ENCODE data around the gene MCAT. TPM values are rescaled to one million over a fixed set of nuclear protein-coding genes. Genes with fewer than 3 reads are reported as not detected.

MCAT gene
- total RNA-seq, 1 experiment from 2014 or later: 16.3 TPM

- ChIA-PET POLR2A (interaction anchor here (0.5 to 0.6 kb wide), 2 partner anchors 13 to 124 kb away, joined by 5 to 6 read pairs; no protein-coding TSS in a partner anchor), CTCF (no interaction called here)
- no peak overlapping the region for H3K4me3 ChIP-seq (ENCODE audit: low read depth in 2 of 2, low read length in 2 of 2)
- BruUV-seq (replicated peaks): TSS peak; percentile 60
- H3K27ac ChIP-seq (ENCODE audit: low read length): no peak overlapping the region
- ATAC-seq (no peak), DNase-seq (ENCODE audit: low read depth, low spot score) (no peak)
- intact Hi-C loops (cut with micrococcal nuclease; ENCODE audit: unreplicated experiment): no loop called here
- peaks cover 4% of the 10 kb centered on the region for H3K4me1 ChIP-seq (ENCODE audit: control insufficient read depth, insufficient read depth, low read length)
- peaks cover 3% of the 10 kb centered on the region; the same call in 1 of the 2 replicates for H3K36me3 ChIP-seq (ENCODE audit: control insufficient read depth, insufficient read depth, low read length)
- TF ChIP-seq TCF7L2 (IDR thresholded peaks at IDR 0.05; ENCODE audit: low read depth, low read length) (no peak), SIN3A (IDR thresholded peaks at IDR 0.05; ENCODE audit: borderline replicate concordance, insufficient read depth, low read depth, low read length) (no peak), POLR2AphosphoS5 (IDR thresholded peaks at IDR 0.05; ENCODE audit: low read depth, low read length) (no peak), REST (IDR thresholded peaks at IDR 0.05; ENCODE audit: insufficient read depth in 1 of 2, low read depth in 2 of 2, low read length in 1 of 2) (no peak)
- no peaks in the 10 kb centered on the region for H3K9me3 ChIP-seq (ENCODE audit: control insufficient read depth, insufficient read depth, low read depth, low read length)
- in situ Hi-C loops (cut with HindIII; ENCODE audit: low pct_unique_long_range_greater_than_20kb, low sequenced_read_pairs): no loop called here
- no peaks in the 10 kb centered on the region for H3K27me3 ChIP-seq (ENCODE audit: control insufficient read depth, insufficient read depth, low read length)
Observed at GRCh38 chr22:43183496-43184277, 40.5 kb upstream of the MCAT start.

- peaks cover 3% of the 10 kb centered on the region; the same call in 1 of the 2 replicates for H3K36me3 ChIP-seq (ENCODE audit: control insufficient read depth, insufficient read depth, low read length)
Observed at GRCh38 chr22:43182726-43183125, 39.5 kb upstream of the MCAT start.

More at GRCh38 chr22:43182726-43183125, 39.5 kb upstream of the MCAT start:
- intact Hi-C loops (cut with micrococcal nuclease; ENCODE audit: unreplicated experiment) (no loop called here), in situ Hi-C loops (cut with HindIII; ENCODE audit: low pct_unique_long_range_greater_than_20kb, low sequenced_read_pairs) (no loop called here)
- Histone ChIP-seq H3K27ac (ENCODE audit: low read length) (no peak overlapping the region), H3K27me3 (ENCODE audit: control insufficient read depth, insufficient read depth, low read length) (no peaks in the 10 kb centered on the region), H3K9me3 (ENCODE audit: control insufficient read depth, insufficient read depth, low read depth, low read length) (no peaks in the 10 kb centered on the region), H3K4me3 (ENCODE audit: low read depth in 2 of 2, low read length in 2 of 2) (no peak overlapping the region), H3K4me1 (ENCODE audit: control insufficient read depth, insufficient read depth, low read length) (peaks cover 4% of the 10 kb centered on the region)
- POLR2A ChIA-PET: no interaction called here
- TF ChIP-seq SIN3A (IDR thresholded peaks at IDR 0.05; ENCODE audit: borderline replicate concordance, insufficient read depth, low read depth, low read length) (no peak), TCF7L2 (IDR thresholded peaks at IDR 0.05; ENCODE audit: low read depth, low read length) (no peak), REST (IDR thresholded peaks at IDR 0.05; ENCODE audit: insufficient read depth in 1 of 2, low read depth in 2 of 2, low read length in 1 of 2) (no peak), CTCF (IDR thresholded peaks at IDR 0.05) (no peak), POLR2AphosphoS5 (IDR thresholded peaks at IDR 0.05; ENCODE audit: low read depth, low read length) (no peak)
- DNase-seq (ENCODE audit: low read depth, low spot score): no peak
- no TSS peak for BruUV-seq (replicated peaks)
- no peak for ATAC-seq
- CTCF ChIA-PET: no interaction called here
